Measurements from ENCODE around the gene RIPOR3. TPM values are rescaled to one million over a fixed set of nuclear protein-coding genes. Genes with fewer than 3 reads are reported as not detected.

Gene RIPOR3
- total and polyA plus RNA-seq, 4 donors = 4.3 to 9.9 (median 7.7) TPM

DNA sequence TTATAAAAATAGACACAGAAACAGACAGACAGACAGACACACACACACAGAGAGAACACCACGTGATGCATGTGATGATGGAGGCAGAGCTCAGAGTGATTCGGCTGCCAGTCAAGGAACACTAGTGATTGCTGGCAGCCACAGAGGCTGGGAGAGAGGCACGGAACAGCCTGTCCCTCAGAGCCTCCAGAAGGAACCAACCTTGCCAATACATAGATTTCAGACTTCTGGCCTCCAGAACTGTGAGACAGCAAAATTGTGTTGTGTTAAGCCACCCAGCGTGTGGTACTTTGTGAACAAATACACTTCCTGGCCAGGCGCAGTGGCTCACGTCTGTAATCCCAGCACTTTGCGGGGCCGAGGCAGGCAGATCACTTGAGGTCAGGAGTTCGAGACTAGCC lies 30.5 kb upstream of the RIPOR3 start:
- Histone ChIP-seq H3K4me3 (no peak overlapping the region), H3K36me3 (ENCODE audit: control insufficient read depth in 4 of 4, insufficient read depth in 4 of 4, low read length in 4 of 4) (no peaks in the 10 kb centered on the region), H3K4me1 (ENCODE audit: control insufficient read depth in 5 of 5, insufficient read depth in 5 of 5, low read length in 5 of 5) (peaks cover 0 to 16% (median 4%) of the 10 kb centered on the region in 5 donors), H3K9ac (ENCODE audit: insufficient read depth in 1 of 2, low read length in 2 of 2) (no peak overlapping the region), H3K27ac (ENCODE audit: low read depth in 1 of 2, low read length in 1 of 2) (peak overlapping the region in 1 of 2 donors; percentile 82), H3K27me3 (ENCODE audit: control insufficient read depth in 3 of 3, insufficient read depth in 3 of 3, low read length in 2 of 3) (no peaks in the 10 kb centered on the region), H3K9me3 (ENCODE audit: control insufficient read depth in 4 of 4, insufficient read depth in 3 of 4, low read length in 3 of 4) (no peaks in the 10 kb centered on the region)
- ATAC-seq (ENCODE audit: insufficient read depth, low FRiP score) = no peak
- TF ChIP-seq, protein P1, sequence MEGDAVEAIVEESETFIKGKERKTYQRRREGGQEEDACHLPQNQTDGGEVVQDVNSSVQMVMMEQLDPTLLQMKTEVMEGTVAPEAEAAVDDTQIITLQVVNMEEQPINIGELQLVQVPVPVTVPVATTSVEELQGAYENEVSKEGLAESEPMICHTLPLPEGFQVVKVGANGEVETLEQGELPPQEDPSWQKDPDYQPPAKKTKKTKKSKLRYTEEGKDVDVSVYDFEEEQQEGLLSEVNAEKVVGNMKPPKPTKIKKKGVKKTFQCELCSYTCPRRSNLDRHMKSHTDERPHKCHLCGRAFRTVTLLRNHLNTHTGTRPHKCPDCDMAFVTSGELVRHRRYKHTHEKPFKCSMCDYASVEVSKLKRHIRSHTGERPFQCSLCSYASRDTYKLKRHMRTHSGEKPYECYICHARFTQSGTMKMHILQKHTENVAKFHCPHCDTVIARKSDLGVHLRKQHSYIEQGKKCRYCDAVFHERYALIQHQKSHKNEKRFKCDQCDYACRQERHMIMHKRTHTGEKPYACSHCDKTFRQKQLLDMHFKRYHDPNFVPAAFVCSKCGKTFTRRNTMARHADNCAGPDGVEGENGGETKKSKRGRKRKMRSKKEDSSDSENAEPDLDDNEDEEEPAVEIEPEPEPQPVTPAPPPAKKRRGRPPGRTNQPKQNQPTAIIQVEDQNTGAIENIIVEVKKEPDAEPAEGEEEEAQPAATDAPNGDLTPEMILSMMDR (IDR thresholded peaks at IDR 0.05; ENCODE audit: control extremely low read depth, extremely low read depth) = no peak
- 57 to 78% methylated on average over 9 of the region's 9 CpGs for WGBS, 2 donors
- no peak for DNase-seq

DNA sequence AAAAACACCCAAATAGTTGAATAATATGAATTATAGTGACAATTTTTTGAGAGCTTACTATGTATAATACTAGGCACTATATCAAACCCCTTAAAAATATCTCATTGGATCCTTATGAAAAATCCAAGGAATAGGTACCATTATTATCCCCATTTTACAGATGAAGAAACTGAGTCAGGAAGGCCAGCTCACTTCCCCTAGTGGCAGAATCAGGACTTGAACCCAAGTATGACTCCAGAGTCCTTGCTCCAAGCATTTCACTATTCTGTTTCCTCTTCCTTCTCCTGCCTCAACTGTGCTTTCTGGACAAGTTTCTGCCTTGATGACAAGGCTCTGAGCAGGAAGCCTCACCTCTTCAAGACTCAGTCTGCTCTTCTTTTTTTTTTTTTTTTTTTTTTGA lies 29.2 kb upstream of the RIPOR3 start:
- H3K27ac ChIP-seq (ENCODE audit: low read depth in 1 of 2, low read length in 1 of 2) = no peak overlapping the region
- no peaks in the 10 kb centered on the region for H3K9me3 ChIP-seq (ENCODE audit: control insufficient read depth in 4 of 4, insufficient read depth in 3 of 4, low read length in 3 of 4)
- H3K27me3 ChIP-seq (ENCODE audit: control insufficient read depth in 3 of 3, insufficient read depth in 3 of 3, low read length in 2 of 3) = no peaks in the 10 kb centered on the region
- no peak overlapping the region for H3K4me3 ChIP-seq
- DNase-seq (no peak), ATAC-seq (ENCODE audit: insufficient read depth, low FRiP score) (no peak)
- H3K4me1 ChIP-seq (ENCODE audit: control insufficient read depth in 5 of 5, insufficient read depth in 5 of 5, low read length in 5 of 5) = peaks cover 0 to 15% (median 4%) of the 10 kb centered on the region in 5 donors
- H3K9ac ChIP-seq (ENCODE audit: insufficient read depth in 1 of 2, low read length in 2 of 2) = no peak overlapping the region
- no peaks in the 10 kb centered on the region for H3K36me3 ChIP-seq (ENCODE audit: control insufficient read depth in 4 of 4, insufficient read depth in 4 of 4, low read length in 4 of 4)
- TF ChIP-seq, protein P1 (IDR thresholded peaks at IDR 0.05; ENCODE audit: control extremely low read depth, extremely low read depth) = no peak

DNA sequence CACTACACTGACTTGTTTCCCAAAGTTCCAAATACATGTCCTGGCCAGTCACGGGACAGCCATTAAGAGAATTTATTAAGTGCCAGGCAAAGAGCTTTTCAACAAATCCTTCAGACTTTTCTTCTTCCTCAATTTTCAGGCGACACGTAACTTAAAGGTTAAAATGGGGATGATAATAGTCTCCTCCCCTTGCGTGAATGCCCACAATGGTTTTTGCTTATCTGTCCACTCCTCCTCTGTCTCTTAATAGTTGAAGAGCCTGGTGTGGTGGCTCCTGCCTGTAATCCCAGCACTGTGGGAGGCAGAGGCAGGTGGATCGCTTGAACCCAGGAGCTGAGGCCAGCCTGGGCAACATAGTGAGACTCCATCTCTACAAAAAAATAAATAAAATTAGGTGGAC lies 28.7 kb upstream of the RIPOR3 start:
- no peak for ATAC-seq (ENCODE audit: insufficient read depth, low FRiP score)

More for the DNA sequence above, 28.7 kb upstream of the RIPOR3 start:
- Histone ChIP-seq H3K36me3 (ENCODE audit: control insufficient read depth in 4 of 4, insufficient read depth in 4 of 4, low read length in 4 of 4) (no peaks in the 10 kb centered on the region), H3K4me3 (no peak overlapping the region), H3K27me3 (ENCODE audit: control insufficient read depth in 3 of 3, insufficient read depth in 3 of 3, low read length in 2 of 3) (no peaks in the 10 kb centered on the region), H3K4me1 (ENCODE audit: control insufficient read depth in 5 of 5, insufficient read depth in 5 of 5, low read length in 5 of 5) (peaks cover 0 to 13% (median 4%) of the 10 kb centered on the region in 5 donors), H3K9ac (ENCODE audit: insufficient read depth in 1 of 2, low read length in 2 of 2) (no peak overlapping the region), H3K9me3 (ENCODE audit: control insufficient read depth in 4 of 4, insufficient read depth in 3 of 4, low read length in 3 of 4) (no peaks in the 10 kb centered on the region), H3K27ac (ENCODE audit: low read depth in 1 of 2, low read length in 1 of 2) (no peak overlapping the region)
- TF ChIP-seq, protein P1 (IDR thresholded peaks at IDR 0.05; ENCODE audit: control extremely low read depth, extremely low read depth) = no peak
- WGBS, 2 donors = 73 to 77% methylated on average over 5 of the region's 5 CpGs
- DNase-seq = no peak

Measured in lung (tissue), 12 donors.